ENCODE results near the gene PTK6. TPM values are rescaled to one million over a fixed set of nuclear protein-coding genes. Genes with fewer than 3 reads are reported as not detected.

PTK6 gene
- total RNA-seq, 4 donors from 2014 or later = 0.11 TPM; not detected in 3

- Histone ChIP-seq H3K4me3 (replicated peaks in 1 of 3) (no peak overlapping the region), H3K4me1 (no peaks in the 10 kb centered on the region), H3K36me3 (no peaks in the 10 kb centered on the region), H3K27ac (no peak overlapping the region), H3K9me3 (no peaks in the 10 kb centered on the region), H3K27me3 (no peaks in the 10 kb centered on the region)
- WGBS, 2 donors = 75 to 84% methylated on average over 4 to 21 of the region's 27 CpGs
- no peak for DNase-seq
- intact Hi-C loops (cut with DNase I) = no loop called here
- TF ChIP-seq CTCF (IDR thresholded peaks at IDR 0.05) = no peak
- no peak for TF ChIP-seq POLR2A (IDR thresholded peaks at IDR 0.05)
Measured at GRCh38 chr20:63544241-63544957, 7.2 kb upstream of the PTK6 start.

DNA sequence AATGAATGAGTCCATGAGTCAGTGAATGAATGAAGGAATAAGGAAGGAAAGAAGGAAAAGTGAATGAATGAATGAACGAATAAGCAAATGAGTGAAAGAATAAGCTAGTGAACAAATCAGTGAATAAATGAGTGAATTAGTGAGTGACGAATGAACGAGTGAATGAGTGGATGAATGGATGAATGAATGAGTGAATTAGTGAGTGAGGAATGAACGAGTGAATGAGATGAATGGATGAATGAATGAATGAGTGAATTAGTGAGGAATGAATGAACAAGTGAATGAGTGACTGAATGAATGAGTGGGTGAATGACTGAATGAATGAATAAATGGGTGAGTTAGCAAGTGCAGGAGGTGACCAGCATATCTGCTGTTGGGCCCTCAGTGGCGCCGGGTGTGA lies 6.6 kb upstream of the PTK6 start:
- peaks cover 3 to 5% of the 10 kb centered on the region in 2 donors for H3K4me1 ChIP-seq

GRCh38 chr20:63543131-63543530 lies 6.0 kb upstream of the PTK6 start:
- Histone ChIP-seq H3K9me3 (no peaks in the 10 kb centered on the region), H3K27ac (no peak overlapping the region), H3K4me3 (replicated peaks in 1 of 3) (no peak overlapping the region), H3K4me1 (peaks cover 9 to 11% of the 10 kb centered on the region in 2 donors), H3K27me3 (no peaks in the 10 kb centered on the region), H3K36me3 (no peaks in the 10 kb centered on the region)
- 85 to 96% methylated on average over 6 to 7 of the region's 10 CpGs for WGBS, 2 donors
- TF ChIP-seq CTCF (IDR thresholded peaks at IDR 0.05) (no peak), POLR2A (IDR thresholded peaks at IDR 0.05) (no peak)
- no peak for DNase-seq
- intact Hi-C loops (cut with DNase I) = no loop called here

More for the DNA sequence above, 6.6 kb upstream of the PTK6 start:
- no peak for DNase-seq
- H3K9me3 ChIP-seq = no peaks in the 10 kb centered on the region
- intact Hi-C loops (cut with DNase I) = no loop called here
- H3K27ac ChIP-seq = no peak overlapping the region
- no peak overlapping the region for H3K4me3 ChIP-seq (replicated peaks in 1 of 3)
- TF ChIP-seq CTCF (IDR thresholded peaks at IDR 0.05) (no peak), POLR2A (IDR thresholded peaks at IDR 0.05) (no peak)
- H3K36me3 ChIP-seq = no peaks in the 10 kb centered on the region
- H3K27me3 ChIP-seq = no peaks in the 10 kb centered on the region
- WGBS, 2 donors = 88 to 89% methylated on average over 6 of the region's 6 CpGs

DNA sequence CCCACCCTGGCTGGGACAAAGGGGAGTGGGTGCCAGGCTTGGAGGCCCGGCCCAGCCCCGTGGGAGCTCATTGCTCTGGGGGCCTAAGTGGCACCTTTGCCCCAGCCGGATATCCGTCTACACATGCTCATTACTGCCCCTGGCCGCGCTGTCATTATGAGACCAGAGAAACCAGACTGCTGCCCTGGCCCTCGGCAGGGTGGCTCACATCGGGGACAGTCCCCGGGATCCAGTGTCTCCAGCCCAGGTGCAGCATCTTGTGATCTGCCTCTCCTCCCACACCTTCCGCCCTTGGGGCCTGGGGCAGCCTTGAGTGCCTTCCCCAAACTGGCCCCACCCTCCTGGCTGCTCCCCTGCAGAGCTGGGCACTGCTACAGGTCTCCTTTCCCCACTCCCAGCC lies 5.5 kb upstream of the PTK6 start:
- Histone ChIP-seq H3K27me3 (no peaks in the 10 kb centered on the region), H3K4me3 (replicated peaks in 1 of 3) (no peak overlapping the region), H3K27ac (no peak overlapping the region), H3K4me1 (peaks cover 11 to 15% of the 10 kb centered on the region in 2 donors), H3K9me3 (no peaks in the 10 kb centered on the region), H3K36me3 (no peaks in the 10 kb centered on the region)
- DNase-seq = no peak
- 93% methylated on average over 7 of the region's 10 CpGs; no CpG with 5 or more reads in 1 of the 2 donors for WGBS, 2 donors
- intact Hi-C loops (cut with DNase I) = no loop called here
- TF ChIP-seq CTCF (IDR thresholded peaks at IDR 0.05) (no peak), POLR2A (IDR thresholded peaks at IDR 0.05) (no peak)

GRCh38 chr20:63542031-63542559 lies 4.9 kb upstream of the PTK6 start:
- no peaks in the 10 kb centered on the region for H3K27me3 ChIP-seq

More at GRCh38 chr20:63542031-63542559, 4.9 kb upstream of the PTK6 start:
- intact Hi-C loops (cut with DNase I) = no loop called here
- Histone ChIP-seq H3K4me1 (peaks cover 11 to 21% of the 10 kb centered on the region in 2 donors), H3K9me3 (no peaks in the 10 kb centered on the region), H3K4me3 (replicated peaks in 1 of 3) (no peak overlapping the region), H3K36me3 (no peaks in the 10 kb centered on the region), H3K27ac (no peak overlapping the region)
- DNase-seq = no peak
- 85 to 93% methylated on average over 22 to 31 of the region's 36 CpGs for WGBS, 2 donors
- TF ChIP-seq CTCF (IDR thresholded peaks at IDR 0.05) = no peak
